MM.1S (cell line): ENCODE measurements around the gene TPK1.

Source experiments
- DNase-seq: peaks from one replicate; pipeline ENCODE4 v3.0.0-alpha.2; 2015
- H2AFZ ChIP-seq: fragments of 300-600 bp; sonication (generic); 2 replicates; pipeline ENCODE4 v1.6.0; 2016; ENCODE audit warnings: antibody characterized with exemption, low read length
- H3F3A ChIP-seq: fragments of 300-600 bp; sonication (generic); 2 replicates; pipeline ENCODE4 v1.6.1; 2016; ENCODE audit warnings: mild to moderate bottlenecking, antibody characterized with exemption, low read length, moderate library complexity, mixed read lengths; ENCODE audit not compliant: insufficient read depth
- H3K27ac ChIP-seq: fragments of 300-600 bp; sonication (generic); 2 replicates; pipeline ENCODE4 v1.5.1; 2016; ENCODE audit warnings: mild to moderate bottlenecking, low read length
- H3K27me3 ChIP-seq: fragments of 300-600 bp; sonication (generic); replicated peaks from 2 replicates; pipeline ENCODE4 v1.6.0; 2016; ENCODE audit warnings: low read length; ENCODE audit not compliant: insufficient read depth
- H3K36me3 ChIP-seq: fragments of 300-600 bp; sonication (generic); replicated peaks from 2 replicates; pipeline ENCODE4 v1.6.1; 2016; ENCODE audit warnings: mild to moderate bottlenecking, low read length, mixed read lengths; ENCODE audit not compliant: insufficient read depth
- H3K4me1 ChIP-seq: fragments of 300-600 bp; sonication (generic); 2 replicates; pipeline ENCODE4 v1.6.1; 2016; ENCODE audit warnings: low read length, mixed read lengths
- H3K4me2 ChIP-seq: fragments of 300-600 bp; sonication (generic); 2 replicates; pipeline ENCODE4 v1.6.0; 2016; ENCODE audit warnings: low read depth, low read length
- H3K4me3 ChIP-seq: fragments of 300-600 bp; sonication (generic); 2 replicates; pipeline ENCODE4 v1.5.1; 2016; ENCODE audit warnings: low read length, mixed read lengths
- H3K79me2 ChIP-seq: fragments of 300-600 bp; sonication (generic); 2 replicates; pipeline ENCODE4 v1.6.1; 2016; ENCODE audit warnings: mixed run types, low read length, mixed read lengths
- H3K9ac ChIP-seq: fragments of 300-600 bp; sonication (generic); 2 replicates; pipeline ENCODE4 v1.6.1; 2016; ENCODE audit warnings: low read length, mixed read lengths
- H3K9me2 ChIP-seq: fragments of 300-600 bp; sonication (generic); replicated peaks from 2 replicates; pipeline ENCODE4 v1.6.1; 2016; ENCODE audit warnings: mild to moderate bottlenecking, low read length, mixed read lengths; ENCODE audit not compliant: insufficient read depth
- H3K9me3 ChIP-seq: fragments of 300-600 bp; sonication (generic); replicated peaks from 2 replicates; pipeline ENCODE4 v1.6.1; 2016; ENCODE audit warnings: mild to moderate bottlenecking, low read length, mixed read lengths; ENCODE audit not compliant: insufficient read depth
- H4K20me1 ChIP-seq: fragments of 300-600 bp; sonication (generic); 2 replicates; pipeline ENCODE4 v1.6.1; 2016; ENCODE audit warnings: mild to moderate bottlenecking, low read length, moderate library complexity, mixed read lengths; ENCODE audit not compliant: insufficient read depth
- CTCF ChIP-seq: fragments of 300-600 bp; sonication (generic); IDR thresholded peaks from 2 replicates; pipeline ENCODE4 v1.5.1; 2016; ENCODE audit warnings: antibody characterized with exemption, low read length, mixed read lengths
- EZH2 ChIP-seq: fragments of 300-600 bp; sonication (generic); optimal IDR thresholded peaks from 2 replicates; pipeline ENCODE3; 2017; ENCODE audit warnings: low read depth, mild to moderate bottlenecking, antibody characterized with exemption, low read length, mixed read lengths
- EZH2phosphoT487 ChIP-seq: fragments of 300-600 bp; sonication (generic); IDR thresholded peaks from 2 replicates; pipeline ENCODE4 v1.6.1; 2018; ENCODE audit warnings: antibody characterized with exemption, low read length

Gene TPK1

GRCh38 chr7:144787127-144787526 is 48.7 kb downstream of the TPK1 start:
- Histone ChIP-seq H4K20me1 (no peaks in the 10 kb centered on the region), H3K36me3 (no peaks in the 10 kb centered on the region), H3K4me3 (no peak overlapping the region), H3K9me2 (no peaks in the 10 kb centered on the region), H3F3A (no peaks in the 10 kb centered on the region), H3K9me3 (no peaks in the 10 kb centered on the region), H3K4me2 (no peak overlapping the region), H3K27ac (no peak overlapping the region), H3K79me2 (no peaks in the 10 kb centered on the region), H3K9ac (no peak overlapping the region), H2AFZ (no peak overlapping the region), H3K27me3 (no peaks in the 10 kb centered on the region), H3K4me1 (no peaks in the 10 kb centered on the region)
- no peak for DNase-seq
- TF ChIP-seq EZH2 (no peak), EZH2phosphoT487 (no peak), CTCF (no peak)

GRCh38 chr7:144786522-144786921 is 49.3 kb downstream of the TPK1 start:
- TF ChIP-seq EZH2 (no peak), CTCF (peak; percentile 40)
- Histone ChIP-seq H3K27ac (no peak overlapping the region), H3K9me2 (no peaks in the 10 kb centered on the region), H3K4me1 (no peaks in the 10 kb centered on the region), H3K9me3 (no peaks in the 10 kb centered on the region), H3K36me3 (no peaks in the 10 kb centered on the region), H4K20me1 (no peaks in the 10 kb centered on the region), H3K79me2 (no peaks in the 10 kb centered on the region), H3K27me3 (no peaks in the 10 kb centered on the region), H2AFZ (no peak overlapping the region), H3K4me2 (no peak overlapping the region), H3K9ac (no peak overlapping the region), H3F3A (no peaks in the 10 kb centered on the region), H3K4me3 (no peak overlapping the region)
- peak; percentile 26 for DNase-seq

- Histone ChIP-seq H3K4me3 (no peak overlapping the region), H3K36me3 (no peaks in the 10 kb centered on the region), H3K4me2 (no peak overlapping the region), H3K9ac (no peak overlapping the region), H3K9me3 (no peaks in the 10 kb centered on the region), H3K79me2 (no peaks in the 10 kb centered on the region), H3K27ac (no peak overlapping the region), H4K20me1 (no peaks in the 10 kb centered on the region), H3F3A (no peaks in the 10 kb centered on the region), H3K27me3 (no peaks in the 10 kb centered on the region), H3K9me2 (no peaks in the 10 kb centered on the region), H2AFZ (no peak overlapping the region), H3K4me1 (no peaks in the 10 kb centered on the region)
- DNase-seq: no peak
- TF ChIP-seq EZH2phosphoT487: no peak
- no peak for TF ChIP-seq CTCF
- no peak for TF ChIP-seq EZH2
Measured at GRCh38 chr7:144786079-144786478, 49.8 kb downstream of the TPK1 start.
